Stimulated activated CD4-positive, alpha-beta T cell treated with anti-CD3 and anti-CD28 coated beads, Interleukin-2, amount 100 ng/mL, for 48 hours (primary cell): ENCODE measurements around the gene GDF9.

Source experiments
- DNase-seq, 2 donors: peaks; one replicate each; pipeline ENCODE4 v3.0.0-alpha.2; 2020

GDF9 gene, protein sequence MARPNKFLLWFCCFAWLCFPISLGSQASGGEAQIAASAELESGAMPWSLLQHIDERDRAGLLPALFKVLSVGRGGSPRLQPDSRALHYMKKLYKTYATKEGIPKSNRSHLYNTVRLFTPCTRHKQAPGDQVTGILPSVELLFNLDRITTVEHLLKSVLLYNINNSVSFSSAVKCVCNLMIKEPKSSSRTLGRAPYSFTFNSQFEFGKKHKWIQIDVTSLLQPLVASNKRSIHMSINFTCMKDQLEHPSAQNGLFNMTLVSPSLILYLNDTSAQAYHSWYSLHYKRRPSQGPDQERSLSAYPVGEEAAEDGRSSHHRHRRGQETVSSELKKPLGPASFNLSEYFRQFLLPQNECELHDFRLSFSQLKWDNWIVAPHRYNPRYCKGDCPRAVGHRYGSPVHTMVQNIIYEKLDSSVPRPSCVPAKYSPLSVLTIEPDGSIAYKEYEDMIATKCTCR

GRCh38 chr5:132866342-132867045 lies at the start of gene GDF9, which contains the start of gene UQCRQ:
Gene GDF9, minus strand, starts transcription at chr5:132866469. Its CDS starts 1,936 bp downstream, at chr5:132864533.
Gene UQCRQ, plus strand, starts transcription at chr5:132866642. Its CDS starts 240 bp downstream, at chr5:132866882.
- peak; percentile 77 to 83 for DNase-seq

DNA sequence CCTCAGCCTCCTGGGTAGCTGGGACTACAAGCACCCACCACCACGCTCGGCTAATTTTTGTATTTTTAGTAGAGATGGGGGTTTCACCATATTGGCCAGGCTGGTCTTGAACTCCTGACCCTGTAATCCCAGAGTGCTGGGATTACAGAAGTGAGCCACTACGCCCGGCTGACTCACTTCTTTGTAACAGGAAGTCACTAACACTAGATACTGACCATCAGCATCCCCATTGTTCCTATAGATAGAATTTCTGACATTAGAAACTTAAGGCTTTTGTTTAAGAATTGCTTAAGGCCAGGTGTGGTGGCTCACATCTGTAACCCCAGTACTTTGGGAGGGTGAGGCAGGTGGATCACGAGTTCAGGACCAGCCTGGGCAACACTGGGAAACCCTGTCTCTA lies 49.4 kb upstream of the GDF9 start:
- DNase-seq, result no peak

GRCh38 chr5:132909702-132910101 lies 43.4 kb upstream of the GDF9 start:
- no peak for DNase-seq

DNA sequence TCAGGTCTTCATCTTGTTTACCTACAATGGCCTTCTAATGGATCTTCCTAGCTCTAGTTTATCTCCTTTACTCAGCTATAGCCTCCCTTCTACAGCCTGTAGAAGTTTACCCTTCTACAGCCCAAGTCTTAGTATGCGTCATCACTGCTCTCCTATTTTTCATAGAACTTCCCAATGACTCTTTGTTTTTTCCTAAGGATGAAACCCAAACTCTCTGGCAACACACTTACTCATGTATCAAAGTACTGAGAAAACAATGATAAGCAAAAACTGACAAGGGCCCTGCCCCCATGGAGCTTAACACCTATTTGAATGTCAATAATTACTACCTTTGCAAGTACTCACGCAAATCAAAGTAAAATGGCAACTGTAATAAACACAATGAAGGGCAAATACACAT lies 40.9 kb upstream of the GDF9 start:
- DNase-seq, result no peak

DNA sequence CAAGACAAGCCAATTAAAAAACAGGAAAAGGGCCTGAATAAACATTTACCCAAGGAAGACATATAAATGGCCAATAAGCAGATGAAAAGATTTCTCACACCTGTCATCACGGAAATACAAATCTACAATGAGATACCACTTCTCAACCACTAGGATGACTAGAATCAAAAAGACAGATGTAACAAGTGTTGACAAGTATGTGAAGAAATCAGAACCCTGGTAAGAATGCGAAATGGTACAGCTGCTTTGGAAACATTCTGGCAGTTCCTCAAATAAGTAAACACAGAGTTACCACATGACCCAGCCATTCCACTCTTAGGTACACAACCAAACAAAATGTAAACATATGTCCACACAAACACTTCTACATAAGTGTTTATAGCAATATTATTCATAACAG lies 39.7 kb upstream of the GDF9 start:
- DNase-seq, result no peak

GRCh38 chr5:132901730-132902129 lies 35.5 kb upstream of the GDF9 start:
- DNase-seq, result no peak

DNA sequence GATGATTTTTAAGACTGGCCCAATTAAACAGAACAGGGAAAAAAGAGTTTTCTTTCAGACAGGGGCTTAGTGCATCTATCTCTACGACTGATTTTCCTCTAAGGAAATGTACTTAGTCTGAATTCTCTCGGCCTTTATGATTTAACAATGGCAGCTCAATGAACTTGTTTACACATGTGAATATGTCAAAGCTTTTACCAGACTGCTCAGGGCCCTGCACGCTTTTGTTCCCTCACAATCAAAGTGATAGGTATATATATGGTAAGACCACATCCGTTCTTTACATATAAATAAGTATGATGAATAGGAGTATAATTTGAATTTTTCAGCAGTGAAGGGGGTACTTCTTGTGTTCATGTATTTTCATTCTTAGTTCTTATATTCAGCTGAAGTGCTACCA lies 34.8 kb upstream of the GDF9 start:
- no peak for DNase-seq

- no peak for DNase-seq
Observed at GRCh38 chr5:132898094-132898493, 31.8 kb upstream of the GDF9 start.

DNA sequence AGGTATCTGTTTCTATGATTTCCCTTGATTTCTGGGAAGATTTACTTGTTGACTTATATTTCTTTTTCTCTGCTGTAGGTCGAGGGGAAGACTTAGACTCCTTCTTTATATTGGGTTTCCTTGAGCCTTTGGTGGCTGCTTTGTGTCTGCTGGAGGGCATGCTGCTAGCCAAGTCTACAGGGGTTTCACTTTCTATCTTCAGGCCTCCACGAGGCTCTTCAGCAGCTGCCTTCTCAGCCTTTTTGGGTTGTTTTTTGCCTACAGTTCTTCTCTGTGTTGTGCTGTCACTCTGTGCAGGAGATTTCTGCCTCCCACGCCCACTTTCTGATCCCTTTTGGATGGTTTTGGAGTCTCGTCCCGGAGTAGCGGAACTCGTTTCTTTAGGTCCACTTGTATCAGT lies 30.4 kb upstream of the GDF9 start:
- DNase-seq, result no peak

DNA sequence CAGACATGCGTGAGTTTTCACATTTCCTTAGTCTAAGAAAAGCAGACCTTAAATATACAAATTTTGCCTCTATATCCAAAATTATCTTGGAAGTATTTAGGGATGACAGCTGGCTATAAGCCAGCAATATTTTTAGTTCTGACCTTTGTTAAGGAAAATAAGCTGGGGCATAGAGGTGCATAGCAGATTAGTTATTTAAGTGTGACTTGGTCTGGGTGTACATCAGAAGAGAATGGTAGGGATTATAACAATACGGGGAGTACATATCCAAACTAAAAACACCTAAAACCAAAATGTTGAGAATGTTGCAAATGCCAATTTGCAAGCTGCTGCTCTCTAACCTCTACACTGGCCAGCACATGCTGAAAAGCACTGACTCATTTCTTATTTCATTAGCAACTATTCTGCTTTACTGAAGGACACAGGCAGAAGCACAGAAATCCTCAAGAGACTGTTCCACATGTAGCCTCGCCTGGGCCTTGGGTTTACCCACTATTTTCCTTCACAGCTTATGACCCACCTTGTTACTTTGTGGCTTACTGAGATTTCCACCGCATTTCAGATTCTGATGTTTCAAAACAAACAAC lies 29.5 kb upstream of the GDF9 start:
- DNase-seq, result no peak

DNA sequence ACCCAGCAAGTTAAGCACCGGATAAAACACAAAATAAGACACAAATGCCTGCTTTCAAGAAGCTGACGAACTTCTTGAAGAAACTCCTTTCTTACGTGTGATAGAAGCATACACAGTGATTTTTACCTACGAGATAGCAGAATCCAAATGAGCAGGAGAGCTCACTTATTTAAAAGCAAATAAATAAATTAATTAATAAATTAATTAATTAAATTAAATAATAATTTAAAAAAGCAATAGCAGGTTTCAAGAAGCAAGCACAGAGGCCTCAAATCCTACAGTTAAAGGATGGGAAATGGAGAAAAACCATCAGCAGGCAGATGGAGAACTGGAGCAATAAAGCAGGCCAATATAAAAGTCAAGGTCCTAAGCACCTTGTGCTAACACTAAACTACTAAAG lies 24.5 kb upstream of the GDF9 start:
- DNase-seq, result no peak

- no peak for DNase-seq
Observed at GRCh38 chr5:132889501-132889900, 23.2 kb upstream of the GDF9 start.

DNA sequence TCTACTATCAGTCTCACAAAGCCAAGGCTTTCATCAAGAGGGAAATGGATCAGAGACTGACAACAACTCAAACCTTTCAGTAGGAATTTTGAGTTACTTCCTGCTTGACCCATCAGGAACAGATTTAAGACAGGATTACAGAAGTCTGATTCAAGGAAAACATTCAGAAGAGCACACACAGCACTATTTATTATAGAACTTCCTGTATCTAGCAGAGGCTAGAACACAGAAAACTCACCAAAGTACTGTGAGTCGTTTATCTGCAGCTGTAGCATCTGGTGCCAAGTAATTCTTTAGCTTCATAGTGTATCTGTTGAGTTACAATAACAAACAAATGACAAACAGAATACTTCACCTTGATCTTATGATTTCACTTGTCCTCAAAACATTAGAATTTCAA lies 21.0 kb upstream of the GDF9 start:
- DNase-seq, result no peak

- DNase-seq, result no peak
Observed at GRCh38 chr5:132886064-132886823, 20.0 kb upstream of the GDF9 start.

- no peak for DNase-seq
Observed at GRCh38 chr5:132884548-132884947, 18.3 kb upstream of the GDF9 start.

- DNase-seq, result no peak
Observed at GRCh38 chr5:132883261-132883834, 17.1 kb upstream of the GDF9 start.

DNA sequence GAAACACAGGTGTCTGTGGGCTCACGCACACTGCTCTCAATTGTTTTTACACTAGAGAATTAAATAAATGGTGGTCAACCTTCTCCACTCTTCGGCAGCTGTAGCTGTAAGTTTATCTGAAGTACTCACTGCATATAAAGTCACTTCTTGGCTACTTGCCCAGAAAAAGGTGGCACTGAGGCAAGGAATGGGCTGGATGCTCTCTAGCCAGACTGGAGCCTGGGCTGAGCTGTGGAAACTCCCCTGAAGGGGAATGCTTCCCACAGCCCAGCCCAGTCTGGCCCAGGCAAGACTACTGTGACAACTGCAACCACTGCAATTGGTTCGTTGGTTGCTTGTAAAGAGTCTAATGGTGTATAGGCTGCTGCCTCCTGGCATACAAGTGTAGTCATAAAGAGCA lies 11.7 kb upstream of the GDF9 start:
- DNase-seq, result no peak

- no peak for DNase-seq
Observed at GRCh38 chr5:132877466-132877865, 11.2 kb upstream of the GDF9 start.

GRCh38 chr5:132876020-132876759 lies 9.9 kb upstream of the GDF9 start:
- DNase-seq, result no peak

GRCh38 chr5:132873930-132874271 lies 7.6 kb upstream of the GDF9 start:
- DNase-seq, result no peak

- no peak for DNase-seq
Observed at GRCh38 chr5:132873119-132873929, 7.1 kb upstream of the GDF9 start, which contains the start of gene LEAP2. Gene LEAP2, plus strand, starts transcription at chr5:132873668. Its CDS starts 27 bp downstream, at chr5:132873695.
